Stimulated activated CD4-positive, alpha-beta T cell treated with anti-CD3 and anti-CD28 coated beads, Interleukin-1b, Interleukin-23, amount 100 ng/mL, for 24 hours (primary cell): Measurements from ENCODE around the gene HDAC10.

ENCODE experiments used
- DNase-seq, 4 experiments: peaks; one replicate each; pipeline ENCODE4 v3.0.0-alpha.2; 2020; ENCODE audit warnings: low read depth in 4 of 4, low spot score in 1 of 4

HDAC10 gene

DNA sequence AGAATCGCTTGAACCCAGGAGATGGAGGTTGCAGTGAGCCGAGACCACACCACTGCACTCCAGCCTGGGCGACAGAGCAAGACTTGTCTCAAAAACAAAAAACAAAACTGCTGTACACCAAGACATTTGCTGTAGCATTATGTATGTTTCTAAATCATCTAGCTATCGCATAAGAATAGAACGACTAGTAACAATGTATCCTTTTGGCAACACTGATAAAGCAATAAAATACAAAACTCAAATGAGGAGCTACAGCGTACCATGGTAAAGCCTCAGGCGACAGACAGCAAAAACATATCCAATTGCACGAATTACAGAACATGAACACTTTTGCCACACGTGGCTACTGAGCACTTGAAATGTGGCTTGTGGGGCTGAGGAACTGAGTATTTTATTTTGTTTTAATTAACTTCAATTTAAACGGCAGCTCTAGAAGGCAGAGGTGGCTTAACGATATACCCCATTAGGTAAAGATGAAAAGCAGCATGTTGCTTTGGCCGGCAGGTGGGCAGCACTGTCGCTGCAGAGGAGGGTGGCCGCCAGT is 8.6 kb downstream of the HDAC10 start:
- no peak for DNase-seq

- no peak for DNase-seq
These were observed 12.3 kb downstream of the HDAC10 start for GRCh38 chr22:50238755-50239154.

DNA sequence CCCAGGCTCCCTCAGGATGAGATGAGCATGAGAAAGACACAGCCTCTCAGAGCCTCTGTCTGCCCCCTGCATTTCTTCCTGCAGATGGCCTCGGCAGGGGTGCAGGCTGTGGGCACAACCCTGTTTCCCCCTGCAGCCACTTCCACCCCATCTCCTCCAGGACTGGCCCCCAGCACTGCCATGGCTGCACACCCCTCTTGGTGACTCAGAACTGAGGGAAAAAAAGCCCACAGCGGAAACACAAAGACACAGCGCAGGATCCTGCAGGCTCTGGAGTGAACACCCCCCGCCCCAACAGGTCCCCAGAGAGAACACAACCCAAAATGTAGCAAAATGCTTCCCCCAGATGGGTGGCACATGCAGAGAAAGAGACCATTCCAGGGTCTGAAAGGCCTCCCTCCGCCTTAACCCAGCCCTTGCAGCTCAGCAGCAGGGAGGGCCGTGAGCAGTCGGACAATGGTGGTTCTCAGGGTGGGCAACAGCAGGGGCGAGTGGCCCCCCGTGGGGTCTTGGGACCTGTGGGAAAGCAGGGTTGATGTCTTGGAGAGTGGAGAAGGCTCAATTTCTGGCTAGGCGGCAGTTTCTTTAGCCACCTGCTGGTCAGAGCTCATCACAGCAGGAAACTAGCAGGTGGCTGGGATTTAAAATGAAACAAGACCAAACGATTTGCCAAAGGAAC is 14.2 kb downstream of the HDAC10 start:
- no peak for DNase-seq

GRCh38 chr22:50233223-50233622 is 17.8 kb downstream of the HDAC10 start:
- no peak for DNase-seq

GRCh38 chr22:50232481-50233151 is 18.4 kb downstream of the HDAC10 start:
- no peak for DNase-seq

DNA sequence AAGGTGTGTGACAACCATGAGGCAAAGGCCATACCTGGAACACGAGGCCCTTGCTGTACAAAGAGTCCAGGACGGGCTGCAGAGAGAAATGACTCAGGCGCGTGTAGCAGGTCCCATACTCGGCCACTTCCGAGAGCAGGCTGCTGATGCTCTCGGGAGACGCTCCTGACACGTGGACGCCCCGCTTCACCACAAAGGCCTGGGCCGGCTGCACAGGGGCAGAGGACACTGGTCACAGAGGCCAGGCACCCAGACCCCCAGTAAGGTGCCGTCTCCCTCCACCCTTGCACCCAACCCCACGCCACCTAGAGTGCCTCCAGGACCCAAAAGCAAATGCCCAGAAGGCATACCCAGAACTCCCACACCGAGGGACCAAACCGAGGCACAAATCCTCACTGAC is 21.7 kb downstream of the HDAC10 start:
- DNase-seq = no peak

GRCh38 chr22:50228366-50228765 is 22.7 kb downstream of the HDAC10 start:
- DNase-seq = no peak

DNA sequence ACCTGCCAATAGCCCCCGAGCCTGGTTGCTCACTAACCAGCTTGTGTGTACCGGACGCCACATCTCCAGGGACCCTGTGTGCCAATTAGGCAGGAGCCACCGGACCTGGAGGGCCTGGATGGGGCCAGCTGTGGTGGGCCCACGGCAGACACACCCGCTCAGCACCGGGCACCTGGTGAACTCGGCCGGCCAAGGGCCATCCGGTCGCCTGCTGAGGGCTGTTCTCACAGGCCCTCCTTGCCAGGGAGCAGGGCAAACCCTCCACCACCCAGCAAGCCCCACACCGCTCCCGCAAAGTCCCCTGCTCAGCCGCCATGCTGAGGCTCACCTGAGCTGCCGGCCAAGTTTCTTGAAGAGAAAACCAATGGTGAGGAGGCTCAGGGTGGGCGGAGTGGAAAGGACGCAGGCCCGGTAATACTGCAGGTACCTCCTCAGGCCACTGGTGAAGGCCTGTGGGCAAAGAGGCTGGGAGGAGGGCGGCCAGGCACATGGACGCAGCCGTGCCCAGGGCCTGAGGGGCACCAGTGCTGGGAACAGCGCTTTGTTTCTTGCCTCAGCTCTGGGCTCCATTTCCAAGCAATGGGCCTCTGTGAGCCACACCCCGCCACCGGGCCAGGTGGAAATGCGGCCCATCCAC is 23.4 kb downstream of the HDAC10 start:
- DNase-seq = no peak

GRCh38 chr22:50226875-50227165 is 24.2 kb downstream of the HDAC10 start:
- no peak for DNase-seq

- no peak for DNase-seq
These were observed 24.8 kb downstream of the HDAC10 start for GRCh38 chr22:50226063-50226874.

GRCh38 chr22:50225200-50225969 is 25.7 kb downstream of the HDAC10 start:
- DNase-seq = no peak

DNA sequence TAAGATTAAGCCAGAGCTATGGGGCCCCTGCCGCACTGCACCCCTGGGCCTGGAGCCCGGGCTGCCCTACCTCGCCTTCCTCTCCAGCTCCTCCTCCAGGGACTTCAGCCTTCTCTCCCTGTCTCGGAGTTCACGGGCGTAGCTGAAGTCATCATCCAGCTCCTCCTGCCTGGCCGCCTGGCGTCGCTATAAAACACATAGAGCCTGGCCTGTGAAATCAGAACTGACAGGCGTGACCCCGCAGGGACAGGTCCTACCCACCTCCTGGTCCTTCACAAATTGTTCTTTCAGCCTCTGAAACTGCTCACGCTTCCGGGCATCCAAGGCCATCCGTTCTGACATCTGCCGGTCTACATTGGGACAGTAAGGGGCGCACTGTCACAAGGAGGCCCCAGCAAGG is 27.0 kb downstream of the HDAC10 start:
- DNase-seq = no peak

GRCh38 chr22:50222508-50222907 is 28.6 kb downstream of the HDAC10 start:
- no peak for DNase-seq

- DNase-seq = no peak
These were observed 29.4 kb downstream of the HDAC10 start for GRCh38 chr22:50221410-50222300.

DNA sequence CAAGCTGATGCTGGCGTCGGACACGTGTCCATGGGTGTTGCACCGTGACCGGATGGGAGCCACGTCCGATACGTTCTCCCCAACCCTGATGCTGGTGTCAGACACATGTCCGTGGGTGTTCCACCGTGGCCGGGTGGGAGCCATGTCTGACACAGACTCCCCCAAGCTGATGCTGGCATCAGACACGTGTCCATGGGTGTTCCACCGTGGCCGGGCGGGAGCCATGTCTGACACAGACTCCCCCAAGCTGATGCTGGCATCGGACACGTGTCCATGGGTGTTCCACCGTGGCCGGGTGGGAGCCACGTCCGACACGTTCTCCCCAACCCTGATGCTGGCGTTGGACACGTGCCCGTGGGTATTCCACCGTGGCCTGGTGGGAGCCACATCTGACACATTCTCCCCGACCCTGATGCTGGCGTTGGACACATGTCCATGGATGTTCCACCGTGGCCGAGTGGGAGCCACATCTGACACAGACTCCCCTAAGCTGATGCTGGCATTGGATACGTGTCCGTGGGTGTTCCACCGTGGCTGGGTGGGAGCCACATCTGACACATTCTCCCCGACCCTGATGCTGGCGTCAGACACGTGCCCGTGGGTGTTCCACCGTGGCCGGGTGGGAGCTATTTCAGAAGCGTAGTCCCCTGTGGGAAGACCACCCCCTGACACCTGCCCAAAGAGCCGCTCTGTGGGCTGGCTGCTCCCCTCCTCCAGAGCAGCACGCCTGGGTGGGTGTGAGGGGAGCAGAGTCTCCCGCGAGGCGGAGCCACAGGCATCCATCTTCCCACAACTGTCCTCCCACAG is 30.3 kb downstream of the HDAC10 start:
- no peak for DNase-seq

- DNase-seq = no peak
These were observed 31.1 kb downstream of the HDAC10 start for GRCh38 chr22:50219800-50220602.

DNA sequence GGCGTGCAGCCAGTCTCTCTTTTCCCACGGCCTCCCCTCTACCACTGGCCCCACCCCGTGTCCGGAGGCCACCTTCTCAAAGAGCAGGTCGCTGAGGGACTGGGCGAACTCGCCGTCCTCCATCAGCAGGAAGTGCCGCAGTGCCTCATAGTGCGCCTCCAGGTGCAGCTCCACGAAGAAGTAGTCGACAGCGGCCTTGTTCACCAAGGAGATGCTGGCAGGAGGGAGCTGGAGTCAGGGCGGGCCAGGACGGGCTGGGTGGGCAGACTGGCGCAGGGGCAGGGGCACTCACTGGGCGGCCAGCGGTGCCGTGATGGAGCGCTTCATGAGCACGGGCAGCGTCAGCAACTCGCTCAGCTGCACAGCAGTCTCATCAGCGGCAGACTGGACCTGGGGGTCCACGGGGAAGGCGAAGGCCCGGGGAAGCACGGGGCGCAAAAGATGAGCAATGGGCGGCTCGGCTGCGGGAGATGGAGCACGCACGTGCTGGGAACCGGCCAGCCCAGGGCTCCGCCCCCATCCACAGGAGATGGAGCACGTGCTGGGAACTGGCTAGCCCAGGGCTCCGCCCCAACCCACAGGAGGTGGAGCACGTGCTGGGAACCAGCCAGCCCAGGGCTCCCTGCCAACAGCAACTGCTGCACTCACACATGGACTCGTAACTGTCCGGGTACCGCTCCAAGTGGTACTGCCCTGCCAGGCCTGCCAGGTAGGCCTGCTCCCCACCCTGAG is 31.9 kb downstream of the HDAC10 start:
- DNase-seq = no peak
